ENCODE data around the gene NENF.

The NENF gene

DNA sequence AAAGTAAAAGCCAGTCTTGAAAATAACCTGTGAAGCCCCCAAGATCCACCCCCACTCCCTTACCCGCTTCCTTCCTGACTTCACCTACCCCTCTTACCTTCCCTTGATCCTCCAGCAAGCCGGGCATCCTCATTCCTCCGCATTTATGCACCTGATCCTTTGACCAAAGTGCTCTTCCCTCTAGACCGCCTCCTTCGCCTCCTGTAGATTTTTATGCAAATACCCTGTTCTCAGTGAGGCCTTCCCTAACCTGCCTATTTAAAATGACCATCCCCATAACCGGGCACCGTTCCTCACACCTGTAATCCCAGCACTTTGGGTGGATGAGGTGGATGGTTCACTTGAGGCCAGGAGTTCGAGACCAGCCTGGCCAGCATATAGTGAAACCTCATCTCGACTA, 1.1 kb upstream of the NENF start:
- DNase-seq (ENCODE audit: low read depth in 2 of 2) = no peak

DNA sequence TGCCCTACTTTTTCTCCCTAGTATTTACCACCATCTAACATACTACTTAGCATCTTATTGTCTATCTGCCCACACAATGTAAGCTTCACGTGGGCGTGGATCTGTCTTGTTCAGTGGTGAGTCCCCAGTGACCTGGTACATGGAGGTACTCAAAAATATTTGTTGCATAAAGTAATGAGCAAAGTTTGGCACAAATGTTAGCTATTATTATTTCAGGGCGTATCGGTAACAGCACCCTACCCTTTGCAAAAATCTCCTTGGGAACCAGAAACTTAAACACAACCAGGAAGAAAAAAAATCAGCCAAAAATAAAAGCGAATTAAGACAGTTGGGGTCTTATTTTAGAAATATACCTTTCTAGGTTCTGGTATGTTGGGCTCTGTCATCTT, 454 bp upstream of the NENF start:
- no peak for DNase-seq (ENCODE audit: low read depth in 2 of 2)

DNA sequence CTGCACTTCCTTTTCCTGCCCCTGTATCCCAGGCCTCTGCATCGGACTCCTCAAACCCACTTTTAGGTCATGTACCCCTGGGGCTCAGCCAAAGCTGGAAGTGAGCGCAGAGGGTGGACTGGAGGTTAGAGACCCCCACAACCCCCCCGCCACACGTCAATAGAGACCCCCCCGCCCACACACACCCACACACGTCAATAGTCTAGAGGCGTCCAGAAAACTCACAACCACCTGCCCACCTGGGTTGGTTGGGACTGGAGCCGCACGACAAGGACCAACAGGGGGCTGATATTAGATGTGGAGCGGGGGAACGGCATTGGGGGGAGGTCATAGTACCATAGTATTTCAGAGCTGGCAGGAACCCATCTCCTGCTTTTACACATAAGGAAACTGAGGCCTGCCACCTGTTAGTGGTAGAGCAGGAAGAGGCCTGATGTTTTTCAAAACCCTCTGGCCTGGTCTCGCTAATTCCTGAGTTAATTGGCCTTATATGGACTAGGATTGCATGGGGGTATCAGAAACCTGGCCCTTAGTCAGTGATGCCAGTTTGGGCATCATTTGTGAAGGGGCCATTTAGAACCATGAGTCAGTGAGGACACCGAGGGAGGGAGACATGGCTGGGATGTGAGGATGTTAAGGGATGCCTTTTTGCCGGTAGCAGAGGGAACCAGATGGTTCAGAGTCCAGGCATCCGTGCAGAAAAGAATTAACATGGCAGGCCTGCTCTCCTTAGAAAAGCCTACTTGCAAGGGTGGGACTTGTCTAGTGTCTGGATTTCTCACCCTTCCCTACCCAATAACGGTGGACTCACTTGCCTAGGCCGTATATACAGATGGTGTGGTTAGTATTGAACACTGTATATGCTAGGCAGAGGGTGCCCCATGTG, 1.1 kb downstream of the NENF start:
- no peak for DNase-seq (ENCODE audit: low read depth in 2 of 2)

DNA sequence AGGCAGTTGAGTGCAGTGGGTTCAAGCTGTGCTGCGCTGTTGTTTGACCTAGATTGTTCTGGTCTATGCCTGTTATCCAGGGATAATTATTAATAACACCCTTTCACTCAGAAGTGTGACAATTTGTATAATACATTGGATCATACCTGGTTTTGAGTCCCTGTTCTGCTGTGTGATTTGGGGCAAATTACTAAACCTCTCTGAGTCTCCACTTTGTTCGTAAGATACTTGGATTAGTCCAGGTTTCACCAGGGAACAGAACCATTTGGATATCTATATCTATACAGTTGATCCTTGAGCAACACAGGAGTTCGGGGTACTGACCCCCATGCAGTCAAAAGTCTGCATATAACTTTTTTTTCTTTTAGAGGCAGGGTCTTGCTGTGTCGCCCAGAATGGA, 2.3 kb downstream of the NENF start:
- no peak for DNase-seq (ENCODE audit: low read depth in 2 of 2)

DNA sequence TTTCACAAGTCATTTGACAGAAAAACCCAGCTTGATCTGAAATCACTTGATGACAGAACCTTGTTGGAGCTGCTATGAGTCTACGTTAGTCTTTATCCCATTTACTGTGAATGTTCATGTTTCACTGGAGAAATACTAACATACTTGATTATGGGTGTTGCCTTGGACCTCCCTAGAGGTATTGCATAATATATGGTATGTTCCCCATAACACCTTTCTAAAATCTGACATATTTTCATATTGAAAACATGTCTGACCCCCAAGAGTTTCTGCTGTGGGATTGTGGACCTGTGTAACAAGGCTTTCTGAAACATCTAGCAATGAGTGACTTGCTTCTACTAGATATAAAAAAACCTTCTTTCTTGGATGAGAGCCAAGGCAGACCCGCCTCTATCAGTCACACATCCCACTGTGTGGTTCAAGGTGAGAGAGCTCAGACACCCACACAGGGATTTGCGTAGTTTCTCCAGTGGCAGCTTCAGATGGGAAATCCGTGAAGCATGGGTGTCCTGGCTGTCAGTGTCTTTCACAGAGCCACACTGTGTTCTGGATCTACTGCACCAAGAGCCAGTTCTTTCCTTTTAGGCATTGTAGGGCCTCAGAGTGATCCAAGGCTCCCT, 4.6 kb downstream of the NENF start:
- DNase-seq (ENCODE audit: low read depth in 2 of 2) = no peak

DNA sequence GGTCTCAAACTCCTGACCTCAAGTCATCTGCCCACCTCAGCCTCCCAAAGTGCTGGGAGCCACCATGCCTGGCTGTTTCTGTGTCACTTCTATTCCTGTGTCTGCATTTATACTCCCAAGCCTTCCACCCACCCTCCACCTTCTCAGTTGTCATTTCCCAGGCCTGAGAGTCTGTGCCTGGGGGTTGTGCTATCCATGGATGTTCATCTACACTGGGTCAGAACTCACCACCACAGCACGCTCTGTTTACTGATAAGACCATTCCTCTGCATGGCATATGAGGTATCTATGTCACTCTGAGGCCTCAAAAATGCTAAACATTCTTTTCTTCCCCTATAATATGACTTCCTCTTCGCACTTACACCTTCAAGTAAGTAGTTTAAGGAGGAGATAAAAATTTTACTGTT, 6.1 kb downstream of the NENF start:
- no peak for DNase-seq (ENCODE audit: low read depth in 2 of 2)

DNA sequence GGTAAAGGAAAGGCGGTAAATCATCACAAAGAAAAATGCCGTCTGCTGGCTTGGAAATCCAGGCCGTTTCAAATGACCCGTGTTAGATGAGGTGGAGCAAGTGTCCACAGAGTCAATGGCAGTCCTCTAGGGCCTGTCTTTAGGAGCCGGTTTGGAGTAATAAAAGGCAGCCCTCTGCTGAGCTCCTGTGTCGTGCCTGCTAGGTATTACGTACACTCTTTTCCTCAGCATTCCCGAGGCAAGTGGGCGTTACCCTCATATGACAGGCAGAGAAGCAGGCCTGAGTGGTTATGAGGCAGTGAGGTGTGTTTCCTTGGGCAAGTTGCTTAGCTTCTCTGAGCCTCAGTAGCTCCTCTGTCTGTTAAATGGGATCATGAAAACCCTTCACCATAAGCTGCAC, 7.7 kb downstream of the NENF start:
- DNase-seq (ENCODE audit: low read depth in 2 of 2) = no peak

DNA sequence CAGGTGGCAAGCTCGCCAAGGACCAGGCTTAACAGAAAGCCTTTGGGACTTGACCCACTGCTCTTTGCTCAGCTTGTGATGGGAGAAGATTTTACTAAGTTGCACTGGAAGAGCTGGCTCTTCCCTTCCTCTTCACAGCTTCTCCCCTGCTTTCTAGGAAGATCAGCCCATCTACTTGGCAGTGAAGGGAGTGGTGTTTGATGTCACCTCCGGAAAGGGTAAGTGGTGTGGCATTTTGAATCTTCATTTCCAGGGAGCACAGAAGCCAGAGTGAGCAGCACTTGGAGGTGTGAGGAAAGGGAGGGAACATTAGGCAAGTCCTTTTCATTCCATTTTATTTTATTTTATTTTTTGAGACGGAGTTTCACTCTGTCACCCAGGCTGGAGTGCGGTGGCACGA, 9.7 kb downstream of the NENF start:
- DNase-seq (ENCODE audit: low read depth in 2 of 2) = no peak

DNA sequence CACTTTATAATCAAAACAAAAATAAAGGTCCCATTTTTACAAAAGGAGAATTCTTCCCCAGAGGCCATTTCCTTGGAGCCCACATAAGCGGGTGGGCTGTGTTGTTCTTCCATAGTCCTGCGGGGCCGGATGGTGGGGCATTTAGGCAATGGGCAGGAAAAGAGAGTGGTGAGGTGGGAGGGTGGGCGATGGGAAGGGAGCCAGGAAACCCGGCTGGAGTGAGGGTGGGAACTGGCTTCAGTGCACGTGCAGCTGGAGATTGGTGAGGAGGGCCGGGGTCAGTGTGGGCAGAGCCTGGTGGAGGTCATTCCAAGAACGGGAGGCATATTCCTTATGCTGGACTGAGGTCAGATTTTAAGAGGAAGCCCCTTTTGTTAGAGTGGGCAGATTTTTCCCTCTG, 13.6 kb downstream of the NENF start:
- no peak for DNase-seq (ENCODE audit: low read depth in 2 of 2)

DNA sequence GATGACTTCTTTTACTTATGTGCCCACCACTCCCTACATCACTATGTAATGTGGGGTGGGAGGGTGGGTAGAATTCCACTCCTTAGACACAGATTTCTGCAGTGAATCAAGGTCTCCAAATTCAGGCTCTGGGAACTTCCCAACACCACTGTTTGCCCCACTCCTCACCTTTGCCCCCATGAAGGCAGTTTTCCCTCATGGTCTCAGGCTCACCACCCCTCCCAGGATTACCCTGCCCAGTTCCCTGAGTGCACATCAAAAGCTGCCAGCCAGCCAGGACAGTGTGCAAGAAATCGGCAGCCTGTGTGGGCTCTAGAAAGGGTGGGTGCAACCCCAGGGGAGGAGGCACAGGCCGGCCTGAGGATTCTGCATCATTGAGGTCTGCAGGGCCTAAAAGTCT, 14.8 kb downstream of the NENF start:
- no peak for DNase-seq (ENCODE audit: low read depth in 2 of 2)

DNA sequence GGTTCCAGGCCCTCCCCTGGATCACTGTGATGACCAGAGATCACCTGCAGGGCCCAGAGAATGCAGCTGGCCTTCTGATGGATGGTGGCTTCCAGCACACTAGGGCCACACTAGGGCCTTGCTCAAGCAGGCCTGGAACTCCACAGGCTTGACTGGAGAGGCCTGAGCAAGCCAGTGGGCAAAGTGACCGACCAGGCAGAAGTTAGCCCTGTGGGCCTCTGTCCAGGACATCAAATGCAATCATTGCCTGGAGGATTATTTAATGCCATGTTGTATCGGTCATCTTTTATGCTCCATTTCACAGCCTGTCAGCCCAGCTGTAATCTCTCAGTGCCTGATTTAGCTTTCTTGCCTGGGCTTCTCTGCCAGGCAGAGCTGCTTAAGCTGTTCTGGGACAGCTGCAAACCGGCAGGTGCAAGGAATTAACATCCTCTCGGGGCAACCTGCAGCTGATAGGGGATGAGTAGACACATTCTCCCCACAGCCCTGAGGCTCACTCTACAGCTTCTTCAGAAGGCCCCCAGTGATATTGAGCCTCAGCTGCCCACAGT, 17.7 kb downstream of the NENF start:
- no peak for DNase-seq (ENCODE audit: low read depth in 2 of 2)

DNA sequence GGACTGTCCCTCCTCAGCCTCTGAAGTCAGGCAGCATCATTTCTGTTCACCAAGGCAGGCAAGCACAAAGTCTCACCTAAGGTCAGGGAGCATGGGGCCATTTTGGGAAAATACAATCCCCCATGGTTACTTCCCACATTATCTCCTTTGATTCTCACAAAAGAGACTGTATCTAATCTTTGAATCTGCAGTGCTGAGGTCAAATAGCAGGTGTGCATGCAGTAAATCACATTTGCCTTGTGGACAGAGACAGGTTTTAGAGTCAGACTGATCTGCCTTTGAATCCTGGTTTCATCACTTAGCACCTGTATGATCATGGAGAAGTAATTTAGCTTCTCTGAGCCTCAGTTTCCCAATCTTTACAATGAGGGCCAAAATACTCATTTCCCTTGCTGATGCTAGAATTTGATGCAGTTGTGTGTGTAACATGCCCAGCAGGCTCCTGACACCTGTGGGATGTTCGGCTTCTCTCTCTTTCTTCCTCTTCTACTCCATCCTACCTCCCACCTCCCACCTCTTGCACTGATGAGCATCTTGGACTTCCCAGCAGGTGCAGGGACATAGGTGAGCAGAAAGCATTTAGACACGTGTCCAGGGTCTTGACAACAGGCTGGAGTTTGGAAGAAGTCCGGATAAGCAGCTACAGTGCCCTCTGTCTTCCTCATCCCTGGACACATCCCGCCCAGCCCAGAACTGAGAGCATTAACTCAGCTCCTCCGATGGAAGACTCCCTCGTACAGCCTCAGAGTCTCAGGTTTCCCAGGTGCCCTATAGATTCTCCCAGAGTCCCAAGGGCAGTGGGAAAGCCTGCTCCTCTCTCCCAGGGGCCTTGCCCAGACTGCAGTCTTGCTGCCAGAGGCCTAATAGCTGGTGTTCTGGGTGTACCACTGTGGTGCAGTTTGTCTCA, 18.9 kb downstream of the NENF start:
- no peak for DNase-seq (ENCODE audit: low read depth in 2 of 2)

DNA sequence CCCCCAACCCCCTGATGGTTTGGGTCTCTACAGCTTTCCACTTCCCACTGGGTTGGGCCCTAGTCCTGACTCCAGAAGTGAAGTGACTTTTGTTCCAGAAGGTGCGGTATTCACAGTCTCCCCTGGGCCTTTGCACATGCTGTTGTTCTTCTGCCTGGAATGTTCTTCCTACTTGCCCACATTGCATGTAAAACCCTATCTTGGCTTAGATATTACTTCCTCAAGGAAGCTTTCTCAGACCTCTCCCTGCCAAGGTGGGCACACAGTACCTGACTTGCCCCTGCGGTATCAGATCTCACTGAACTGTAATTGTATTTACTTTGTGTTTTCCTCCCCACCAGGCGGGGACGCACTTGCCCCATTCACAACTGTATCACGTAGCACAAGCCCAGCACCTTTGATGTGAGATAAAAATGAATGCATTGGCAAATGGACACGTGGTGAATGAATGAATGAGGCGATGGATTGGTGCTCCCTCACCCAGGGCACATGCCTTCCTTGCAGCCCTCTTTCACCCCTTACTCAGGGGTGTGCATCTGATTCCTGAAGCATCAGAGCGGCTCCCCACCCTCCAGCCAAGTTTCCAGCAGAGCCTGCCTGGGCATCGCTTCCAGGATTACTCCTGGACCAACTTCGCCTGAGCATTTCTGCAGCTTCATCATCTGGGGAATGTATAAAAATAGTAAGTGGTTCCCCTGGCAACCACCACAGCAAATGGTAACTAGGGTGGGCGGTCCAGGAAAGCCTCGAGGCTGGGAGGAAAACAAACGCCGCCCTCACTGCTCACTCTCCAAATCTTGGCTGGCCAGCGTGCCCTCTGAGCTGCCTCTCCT, 19.8 kb downstream of the NENF start:
- DNase-seq (ENCODE audit: low read depth in 2 of 2) = no peak

DNA sequence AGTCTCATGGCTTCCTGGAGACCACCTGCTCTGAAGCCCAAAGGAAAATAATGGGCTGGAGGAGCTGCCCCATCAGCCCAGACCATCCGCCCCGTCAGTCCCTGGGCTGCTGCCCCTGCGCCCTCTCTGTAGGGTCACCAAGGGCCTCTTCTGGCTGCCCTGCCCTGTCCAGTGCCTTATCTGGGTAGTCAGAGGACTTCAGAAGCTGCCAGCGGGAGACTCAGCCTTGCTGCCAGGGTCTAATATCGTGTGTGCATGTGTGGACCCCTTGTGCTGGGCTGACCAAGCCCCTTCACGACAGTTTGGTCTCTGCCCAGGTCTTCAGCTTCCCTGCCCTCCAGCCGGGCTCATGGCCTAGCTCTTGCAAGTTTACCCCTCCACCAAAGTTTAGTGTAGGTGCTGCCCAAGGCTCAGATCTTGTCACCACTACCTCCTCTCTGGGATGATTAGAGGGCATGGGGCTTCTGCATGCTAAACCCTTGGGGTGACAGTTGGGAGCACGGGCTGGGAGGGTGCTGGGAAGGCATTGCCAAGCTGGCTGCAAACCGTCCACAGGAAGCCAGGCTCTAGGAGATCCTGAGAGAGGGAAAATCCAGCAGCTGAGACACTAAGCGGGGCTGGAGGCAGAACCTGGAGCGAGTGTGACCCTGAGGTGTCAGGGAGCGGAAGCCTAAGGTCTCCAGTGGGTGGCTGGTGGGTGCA, 20.6 kb downstream of the NENF start:
- DNase-seq (ENCODE audit: low read depth in 2 of 2) = no peak

DNA sequence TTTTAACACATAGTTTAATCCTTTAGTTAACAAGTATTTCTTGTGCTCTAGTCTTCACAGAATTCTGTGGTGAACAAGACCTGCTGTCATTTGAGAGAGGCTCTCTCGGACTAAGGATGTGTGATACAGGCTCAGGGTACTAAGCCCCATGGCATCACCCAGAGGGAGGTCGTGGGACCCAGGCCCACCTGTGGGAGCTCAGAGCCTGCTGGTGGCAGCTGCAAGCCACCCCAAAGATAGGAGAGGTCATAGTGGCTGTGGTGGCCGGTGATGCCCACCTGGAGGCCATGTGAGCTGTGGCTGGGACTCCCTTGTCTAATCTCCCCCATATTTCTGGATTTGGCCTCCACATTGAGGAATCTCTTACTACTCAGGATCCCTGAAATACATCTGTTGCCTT, 22.0 kb downstream of the NENF start:
- DNase-seq (ENCODE audit: low read depth in 2 of 2) = no peak

DNA sequence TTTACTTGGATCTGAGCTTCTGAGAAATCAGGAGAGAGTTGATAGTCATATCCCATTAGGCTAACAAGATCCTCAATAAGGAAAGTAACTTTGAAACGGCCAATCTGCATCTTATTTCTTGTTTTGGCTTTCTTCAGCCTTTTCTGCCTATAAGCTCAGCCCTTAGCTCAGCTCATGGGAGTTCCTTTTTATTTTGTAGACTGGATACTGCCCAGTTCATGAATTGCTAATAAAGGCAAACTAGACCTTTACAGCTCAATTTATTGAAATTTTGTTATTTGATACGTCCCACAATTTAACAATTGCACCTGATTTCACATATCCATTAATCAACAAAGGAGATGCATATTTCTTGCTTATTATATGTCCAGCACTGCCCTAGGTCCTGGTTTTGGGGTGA, 22.7 kb downstream of the NENF start:
- no peak for DNase-seq (ENCODE audit: low read depth in 2 of 2)

DNA sequence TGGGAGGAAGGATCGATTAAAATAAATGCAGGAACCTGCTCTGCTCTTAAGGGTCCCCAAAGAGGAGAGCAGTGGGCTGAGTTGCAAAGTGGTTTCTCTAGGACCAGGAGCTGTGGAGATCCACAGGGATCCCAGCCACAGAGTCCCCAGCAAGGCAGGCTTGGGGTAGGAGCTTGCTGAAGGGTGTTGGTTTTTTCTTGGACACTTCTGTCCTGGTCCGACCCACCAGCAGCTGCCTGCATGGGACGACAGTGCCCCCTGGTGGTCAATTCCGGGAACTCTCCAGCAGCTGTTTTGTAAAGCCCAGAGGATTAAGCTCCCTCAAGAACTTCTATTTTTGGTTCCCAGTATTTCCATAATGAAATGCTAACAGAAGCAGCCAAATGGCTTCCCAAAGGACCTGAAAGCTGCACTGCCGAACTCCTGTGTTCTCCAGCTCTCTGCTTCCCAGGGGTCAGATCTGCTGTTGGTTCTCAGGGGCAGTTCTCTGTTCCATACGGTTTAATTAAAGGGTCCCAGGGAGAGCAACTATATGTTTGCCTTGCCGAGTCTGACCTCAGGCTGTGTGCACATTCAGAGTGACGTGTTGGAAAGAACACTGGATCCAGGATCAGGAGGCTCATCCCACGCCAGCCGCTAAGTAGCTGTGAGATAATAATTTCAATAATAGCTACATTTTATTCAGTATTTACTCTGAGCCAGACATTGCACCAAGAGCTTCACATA, 23.2 kb downstream of the NENF start:
- peak; percentile 80 to 89 for DNase-seq (ENCODE audit: low read depth in 2 of 2)

DNA sequence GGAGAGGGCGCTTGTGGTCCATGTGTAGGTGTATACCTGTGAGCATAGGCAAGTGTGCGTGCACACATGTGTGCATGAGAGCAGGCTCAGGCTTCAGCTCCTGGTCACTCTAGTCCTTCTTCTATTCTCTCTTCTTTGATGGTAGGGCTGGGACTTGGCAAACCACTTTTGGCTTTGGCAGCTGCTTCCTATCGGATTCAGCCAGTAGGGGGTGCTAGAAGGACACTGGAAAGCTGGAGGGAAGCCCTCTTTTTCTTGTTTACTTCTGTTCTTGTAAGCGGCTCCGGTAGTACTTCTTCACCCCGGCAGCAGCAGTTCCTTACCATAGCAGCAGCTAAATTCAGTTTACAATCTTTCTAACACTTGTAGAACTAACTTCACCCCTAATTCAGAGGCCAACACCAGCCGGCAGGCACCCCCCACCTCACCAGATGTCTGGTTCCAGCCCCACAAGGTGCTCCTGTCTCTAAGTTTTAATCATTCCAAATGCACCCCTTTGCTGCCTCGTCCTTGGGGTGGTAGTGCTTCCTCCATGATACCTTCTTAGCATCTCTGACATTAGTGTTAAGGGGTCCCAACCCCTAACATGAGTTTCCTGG, 25.1 kb downstream of the NENF start:
- DNase-seq (ENCODE audit: low read depth in 2 of 2) = peak; percentile 22 to 48

DNA sequence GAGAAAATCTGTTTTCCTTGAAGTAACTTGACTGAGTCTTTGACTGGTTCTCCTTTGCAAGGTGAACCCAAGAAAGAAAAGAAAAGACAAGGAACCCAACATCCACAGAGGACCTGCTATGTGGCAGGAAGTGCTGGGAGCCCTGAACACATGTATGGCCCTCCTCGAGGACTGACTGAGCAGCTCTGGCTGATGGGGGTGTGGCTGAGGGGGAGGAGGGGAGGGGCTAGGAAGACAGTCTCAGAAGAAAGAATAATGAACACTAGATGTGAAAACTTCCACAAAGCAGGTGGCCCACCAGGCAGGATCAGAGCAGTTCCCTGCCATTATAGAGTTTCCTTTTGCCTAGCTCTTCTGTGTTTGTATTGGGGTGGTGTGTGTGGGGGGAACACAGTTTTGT, 26.1 kb downstream of the NENF start:
- no peak for DNase-seq (ENCODE audit: low read depth in 2 of 2)

DNA sequence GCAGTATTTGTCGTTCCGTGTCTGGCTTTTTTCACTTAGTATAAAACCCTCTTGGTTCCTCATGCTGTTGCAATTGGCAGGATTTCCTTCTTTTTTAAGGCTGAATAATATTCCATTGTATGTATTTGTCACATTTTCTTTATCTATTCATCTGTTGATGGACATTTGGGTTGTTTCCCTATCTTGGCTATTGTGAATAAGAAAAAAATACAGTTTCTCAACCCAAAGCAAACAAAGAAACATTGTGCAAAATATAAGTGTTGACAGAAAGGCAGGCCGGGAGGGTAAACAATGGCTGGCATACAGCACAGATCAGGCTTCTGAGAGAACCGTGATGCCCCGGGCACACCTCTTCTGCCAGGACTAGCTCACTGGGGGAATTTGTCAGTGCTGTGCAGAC, 26.9 kb downstream of the NENF start:
- DNase-seq (ENCODE audit: low read depth in 2 of 2) = no peak
